G401 (cell line): ENCODE data around the gene PIGU. TPM values are rescaled to one million over a fixed set of nuclear protein-coding genes. Genes with fewer than 3 reads are reported as not detected.
"Not testable (repeated sequence)": the region's sequence is repeated elsewhere in the genome, so short reads cannot be mapped to it uniquely, and the experiment has no call there.

Experiments used
- DNase-seq: peaks from one replicate; pipeline ENCODE4 v3.0.0-alpha.2; 2015; ENCODE audit warnings: low spot score
- in situ Hi-C: cut with HindIII; loops from 2 replicates; pipeline ENCODE4 v1.10.0; 2016; ENCODE audit warnings: low sequenced_read_pairs, mixed read lengths
- total RNA-seq: library from RNA; depleted of rRNA; stranded (reverse); fragments of >200 nt; shearing (Covaris generic); gene quantifications from 2 replicates; pipeline ENCODE4 v1.2.3, GENCODE V29; 2014

The PIGU gene
- total RNA-seq, 1 experiment from 2014 or later, result 11.8 TPM

DNA sequence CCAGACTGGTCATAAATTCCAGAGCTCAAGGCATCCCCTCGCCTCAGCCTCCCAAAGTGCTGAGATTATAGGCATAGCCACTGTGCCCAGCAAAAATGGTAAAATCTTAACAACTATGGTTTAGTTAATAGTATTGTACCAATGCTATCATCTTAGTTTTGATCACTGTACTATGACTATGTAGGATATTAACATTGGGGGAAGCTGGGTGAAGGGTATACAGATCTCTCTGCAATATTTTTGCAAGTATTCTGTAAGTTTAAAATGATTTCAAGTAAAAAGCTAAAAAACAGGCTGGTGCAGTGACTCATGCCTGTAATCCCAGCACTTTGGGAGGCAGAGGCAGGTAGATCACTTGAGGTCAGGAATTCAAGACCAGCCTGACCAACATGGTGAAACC, 7.8 kb downstream of the PIGU start:
- in situ Hi-C loops, result no loop called here
- DNase-seq, result no peak

DNA sequence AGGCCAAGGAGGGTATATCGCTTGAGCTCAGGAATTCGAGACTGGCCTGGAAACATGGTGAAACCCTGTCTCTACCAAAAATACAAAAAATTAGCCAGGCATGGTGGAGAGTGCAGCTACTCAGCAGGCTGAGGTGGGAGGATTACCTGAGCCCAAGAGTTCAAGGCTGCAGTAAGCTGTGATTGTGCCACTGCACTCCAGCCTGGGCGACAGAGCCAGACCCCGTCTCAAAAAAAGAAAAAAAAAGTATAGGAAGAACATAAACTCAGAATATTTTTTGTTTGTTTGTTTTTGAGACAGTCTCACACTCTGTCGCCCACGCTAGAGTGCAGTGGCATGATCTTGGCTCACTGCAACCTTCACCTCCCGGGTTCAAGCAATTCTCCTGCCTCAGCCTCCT, 12.1 kb downstream of the PIGU start:
- in situ Hi-C loops, DNase-seq: not testable (repeated sequence)

DNA sequence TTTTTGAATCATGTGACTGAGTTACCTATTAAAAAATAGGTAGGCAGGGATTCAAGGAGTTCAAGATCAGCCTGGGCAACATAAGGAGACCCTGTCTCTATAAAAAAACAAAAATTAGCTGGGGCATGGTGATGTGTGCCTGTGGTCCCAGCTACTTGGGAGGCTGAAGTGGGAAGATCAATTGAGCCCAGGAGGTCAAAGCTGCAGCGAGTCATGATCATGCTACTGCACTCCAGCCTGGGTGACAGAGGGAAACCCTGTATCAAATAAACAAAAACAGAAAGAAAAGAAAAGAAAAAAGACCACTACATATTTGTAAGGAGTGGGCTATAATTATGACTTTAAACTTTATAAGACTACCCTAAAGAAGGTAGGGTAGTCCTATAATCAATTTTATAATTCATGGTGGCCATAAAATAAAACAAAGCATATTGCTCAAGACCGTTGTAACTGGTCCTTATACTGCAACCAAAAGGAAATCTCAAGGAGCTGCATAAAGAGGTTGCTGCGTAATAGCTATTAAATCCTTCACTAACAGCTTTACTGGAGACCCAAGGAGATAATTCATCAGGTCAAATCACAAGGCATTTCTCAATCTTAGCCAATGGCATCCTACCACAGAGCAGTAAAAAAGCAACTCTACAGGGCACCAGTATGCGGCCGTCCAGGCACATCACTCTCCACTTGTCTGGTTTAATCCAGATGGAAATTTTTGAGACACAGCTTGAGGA, 13.5 kb downstream of the PIGU start:
- no peak for DNase-seq

DNA sequence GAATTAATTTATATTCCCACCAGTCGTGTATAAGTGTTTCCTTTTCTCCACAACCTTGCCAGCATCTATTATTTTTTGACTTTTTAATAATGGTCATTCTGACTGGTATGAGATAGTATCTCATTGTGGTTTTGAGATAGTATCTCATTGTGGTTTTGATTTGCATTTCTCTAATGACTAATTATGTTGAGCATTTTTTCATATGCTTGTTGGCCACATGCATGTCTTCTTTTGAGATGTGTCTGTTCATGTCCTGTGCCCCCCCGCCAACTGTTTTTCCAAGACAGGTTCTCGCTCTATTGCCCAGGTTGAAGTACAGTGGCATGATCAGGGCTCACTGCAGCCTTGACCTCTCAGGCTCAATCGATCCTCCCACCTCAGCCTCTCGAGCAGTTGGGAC, 15.1 kb downstream of the PIGU start:
- DNase-seq, in situ Hi-C loops: not testable (repeated sequence)

More for the DNA sequence above, 13.5 kb downstream of the PIGU start:
- in situ Hi-C loops, result no loop called here

DNA sequence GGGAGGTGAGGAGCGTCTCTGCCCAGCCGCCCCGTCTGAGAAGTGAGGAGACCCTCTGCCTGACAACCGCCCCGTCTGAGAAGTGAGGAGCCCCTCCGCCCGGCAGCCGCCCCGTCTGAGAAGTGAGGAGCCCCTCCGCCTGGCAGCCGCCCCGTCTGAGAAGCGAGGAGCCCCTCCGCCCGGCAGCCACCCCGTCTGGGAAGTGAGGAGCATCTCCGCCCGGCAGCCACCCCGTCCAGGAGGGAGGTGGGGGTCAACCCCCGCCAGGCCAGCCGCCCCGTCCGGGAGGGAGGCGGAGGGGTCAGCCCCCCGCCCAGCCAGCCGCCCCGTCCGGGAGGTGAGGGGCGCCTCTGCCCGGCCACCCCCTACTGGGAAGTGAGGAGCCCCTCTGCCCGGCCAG, 18.2 kb downstream of the PIGU start:
- in situ Hi-C loops, DNase-seq: not testable (repeated sequence)

DNA sequence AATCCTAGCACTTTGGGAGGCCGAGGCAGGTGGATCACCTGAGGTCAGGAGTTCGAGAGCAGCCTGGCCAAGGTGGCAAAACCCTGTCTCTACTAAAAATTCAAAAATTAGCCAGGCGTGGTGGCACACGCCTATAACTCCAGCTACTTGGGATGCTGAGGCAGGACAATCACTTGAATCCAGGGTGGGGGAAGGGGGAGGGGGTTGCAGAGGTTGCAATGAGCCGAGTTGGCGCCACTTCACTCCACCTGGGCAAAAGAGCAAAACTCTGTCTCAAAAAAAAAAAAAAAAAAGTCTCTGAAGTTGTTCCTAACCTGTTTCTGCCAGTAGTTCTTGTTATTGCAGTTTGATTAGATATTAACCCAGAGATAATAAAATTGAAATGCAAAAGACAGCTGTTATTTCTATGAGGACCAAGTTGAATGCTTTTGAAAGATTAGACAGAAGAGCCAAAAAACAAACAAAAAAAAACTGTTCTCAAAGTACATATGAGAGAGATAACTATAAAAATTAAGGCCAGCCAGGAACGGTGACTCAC, 22.6 kb downstream of the PIGU start:
- in situ Hi-C loops, result no loop called here

DNA sequence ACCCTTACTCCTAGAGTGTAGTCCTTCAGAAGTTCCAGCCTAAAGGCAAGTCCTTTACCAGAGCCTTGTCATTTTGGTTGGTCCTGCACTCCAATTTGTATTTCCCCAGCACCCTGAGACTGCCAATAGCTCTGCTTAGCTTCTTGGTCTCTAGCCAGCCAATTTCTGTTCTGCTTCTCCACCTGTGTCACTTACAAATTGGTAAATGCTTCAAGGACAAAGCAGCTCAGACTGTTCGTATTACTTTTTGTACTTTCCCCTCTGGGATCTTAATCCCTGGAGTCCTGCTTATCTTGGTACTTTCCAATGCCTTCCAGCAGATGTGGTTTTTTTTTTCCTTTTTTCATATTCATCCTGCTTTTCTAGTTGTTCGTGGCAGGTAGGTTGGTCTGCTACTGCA, 25.7 kb downstream of the PIGU start:
- in situ Hi-C loops, result no loop called here
- no peak for DNase-seq

More for the DNA sequence above, 22.6 kb downstream of the PIGU start:
- DNase-seq, result no peak

DNA sequence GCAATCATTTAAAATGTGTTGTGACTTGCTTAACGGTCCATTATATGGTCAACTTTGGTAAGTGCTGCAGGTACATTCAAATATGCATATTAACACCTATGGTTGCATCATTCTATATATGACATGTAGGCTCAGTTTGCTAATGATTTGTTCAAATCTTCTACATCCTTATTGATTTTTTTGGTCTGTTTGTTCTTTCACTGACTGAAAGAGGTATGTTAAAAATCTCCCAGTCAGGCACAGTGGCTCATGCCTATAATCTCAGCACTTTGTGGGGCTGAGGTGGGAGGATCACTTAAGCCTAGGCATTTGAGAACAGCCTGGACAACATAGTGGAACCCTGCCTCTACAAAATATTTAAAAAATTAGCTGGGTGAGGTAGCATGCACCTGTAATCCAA, 29.2 kb downstream of the PIGU start:
- no peak for DNase-seq
- in situ Hi-C loops, result no loop called here

DNA sequence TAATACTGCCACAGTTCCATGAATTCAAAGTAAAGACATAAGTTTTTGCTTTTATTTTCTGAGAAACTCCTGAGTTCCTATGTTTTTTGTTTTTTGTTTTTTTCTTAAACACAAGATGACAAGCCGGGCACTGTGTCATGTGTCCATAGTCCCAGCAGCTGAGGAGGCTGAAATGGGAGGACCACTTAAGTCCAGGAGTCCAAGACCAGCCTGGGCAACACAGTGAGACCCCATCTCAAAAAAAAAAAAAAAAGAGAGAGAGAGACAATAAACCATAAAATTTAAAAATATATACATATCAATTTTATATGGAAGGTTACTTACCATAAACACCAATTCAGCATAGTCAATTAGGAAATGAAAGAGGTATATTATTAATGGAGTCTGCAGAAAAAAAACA, 31.9 kb downstream of the PIGU start:
- DNase-seq, result no peak
- in situ Hi-C loops, result no loop called here

DNA sequence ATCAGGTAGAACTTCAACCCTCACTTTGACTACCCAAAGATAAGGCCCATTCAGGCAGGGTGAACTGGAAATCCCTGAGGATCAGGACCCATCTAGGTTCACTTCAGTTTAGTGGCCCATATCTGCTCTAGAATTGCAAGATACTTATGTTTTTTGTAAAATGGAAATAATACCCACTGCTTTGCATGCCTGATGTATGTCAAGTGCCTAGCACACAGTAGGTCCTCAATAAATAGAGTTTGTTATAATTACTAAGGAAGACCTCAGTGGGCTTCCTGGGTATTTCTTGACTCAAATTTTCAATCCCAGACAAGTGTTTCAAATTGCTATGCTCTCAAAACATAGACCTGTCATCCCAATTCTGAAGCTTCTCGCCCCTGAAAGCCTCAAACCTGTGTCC, 32.5 kb downstream of the PIGU start:
- DNase-seq, result no peak
- in situ Hi-C loops, result no loop called here

DNA sequence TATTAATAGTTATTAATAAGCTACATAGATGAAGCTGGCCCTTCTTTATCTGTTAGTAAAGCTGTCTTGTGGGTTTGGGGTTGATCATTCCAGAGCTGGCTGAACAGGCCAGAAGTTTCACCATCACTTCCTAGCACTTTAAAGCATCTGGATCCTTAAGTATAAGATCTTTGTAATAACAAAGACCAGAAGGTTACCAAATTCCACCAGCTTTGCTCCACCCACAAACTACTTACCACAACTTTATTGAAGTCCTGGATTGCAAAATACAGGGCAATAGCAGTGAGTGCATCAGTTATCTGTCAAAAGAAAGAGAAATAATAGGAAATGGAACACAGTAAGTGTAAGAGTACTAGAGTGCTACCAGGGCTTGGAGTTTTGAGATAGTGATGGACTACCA, 33.0 kb downstream of the PIGU start:
- in situ Hi-C loops, result no loop called here
- no peak for DNase-seq

DNA sequence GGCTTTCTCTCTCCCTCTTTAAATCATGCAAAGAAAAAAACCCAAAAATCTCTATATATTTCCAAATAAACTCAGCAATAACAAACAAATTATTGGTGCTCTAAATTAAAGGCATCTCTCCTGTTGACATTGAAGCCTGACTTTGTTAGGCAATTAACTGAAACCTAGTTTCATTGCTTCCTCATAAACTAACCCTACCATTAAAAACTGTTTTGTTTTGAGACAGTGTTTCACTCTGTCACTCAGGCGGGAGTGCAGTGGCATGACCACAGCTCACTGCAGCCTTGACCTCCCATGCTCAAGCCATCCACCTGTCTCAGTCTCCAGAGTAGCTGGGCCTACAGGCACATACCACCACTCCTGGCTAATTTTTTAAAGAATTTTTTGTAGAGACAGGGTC, 34.9 kb downstream of the PIGU start:
- DNase-seq, result no peak
- in situ Hi-C loops, result no loop called here

DNA sequence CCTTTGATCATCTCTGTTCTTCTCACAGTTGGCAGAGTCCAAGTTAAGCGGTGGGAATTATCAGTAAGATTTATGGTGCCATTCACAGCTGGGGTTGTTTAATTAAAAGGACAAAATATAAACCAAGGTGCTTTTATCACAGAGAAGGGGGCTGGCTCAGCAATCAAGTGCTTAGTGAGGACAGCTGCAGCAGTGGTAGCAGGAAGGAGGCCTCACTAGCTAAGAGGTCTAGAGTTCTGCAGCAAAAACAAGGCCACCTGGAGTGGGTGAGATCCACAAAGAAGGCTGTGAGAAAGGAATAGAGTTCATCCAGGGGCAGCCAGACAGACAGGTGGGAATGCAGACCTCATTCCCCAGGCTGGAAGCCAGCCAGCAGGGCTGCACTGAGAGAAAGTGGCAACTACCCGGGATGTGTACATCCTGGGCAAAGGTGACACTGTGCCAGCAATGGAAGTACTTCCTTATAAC, 37.1 kb downstream of the PIGU start:
- DNase-seq, result peak; percentile 10
- in situ Hi-C loops, result no loop called here

DNA sequence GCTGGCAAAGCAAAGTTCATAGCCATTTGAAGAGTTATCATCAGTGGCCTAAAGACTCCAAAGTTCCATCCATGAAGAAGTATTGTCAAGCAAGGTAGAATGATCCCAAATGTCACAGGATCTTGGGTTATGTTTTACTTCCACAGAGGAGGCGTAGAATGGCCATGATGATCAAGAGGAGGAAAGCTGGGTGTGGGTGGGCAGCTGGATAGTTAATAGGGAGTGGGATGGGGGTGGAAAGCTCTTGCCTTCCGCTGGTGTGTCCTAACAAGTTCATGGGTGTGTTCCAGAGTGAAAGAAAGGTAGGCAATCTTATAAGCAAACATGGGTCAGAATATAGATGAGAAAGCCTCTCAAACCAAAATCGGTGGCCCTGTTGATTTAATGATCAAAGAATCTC, 38.4 kb downstream of the PIGU start:
- in situ Hi-C loops, result no loop called here
- no peak for DNase-seq

DNA sequence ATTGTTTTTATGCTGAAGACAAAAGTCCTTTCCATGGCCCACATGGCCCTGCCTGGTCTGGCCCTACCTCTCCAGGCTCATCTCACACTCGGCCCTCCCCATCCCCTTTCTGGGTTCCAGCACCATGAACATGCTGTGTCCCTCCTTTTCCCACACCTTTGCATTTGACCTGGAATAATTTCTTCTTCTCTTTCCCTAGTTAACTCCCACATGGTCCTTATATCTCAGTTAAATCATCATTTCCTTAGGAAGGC, 38.9 kb downstream of the PIGU start:
- in situ Hi-C loops, result no loop called here
- no peak for DNase-seq

DNA sequence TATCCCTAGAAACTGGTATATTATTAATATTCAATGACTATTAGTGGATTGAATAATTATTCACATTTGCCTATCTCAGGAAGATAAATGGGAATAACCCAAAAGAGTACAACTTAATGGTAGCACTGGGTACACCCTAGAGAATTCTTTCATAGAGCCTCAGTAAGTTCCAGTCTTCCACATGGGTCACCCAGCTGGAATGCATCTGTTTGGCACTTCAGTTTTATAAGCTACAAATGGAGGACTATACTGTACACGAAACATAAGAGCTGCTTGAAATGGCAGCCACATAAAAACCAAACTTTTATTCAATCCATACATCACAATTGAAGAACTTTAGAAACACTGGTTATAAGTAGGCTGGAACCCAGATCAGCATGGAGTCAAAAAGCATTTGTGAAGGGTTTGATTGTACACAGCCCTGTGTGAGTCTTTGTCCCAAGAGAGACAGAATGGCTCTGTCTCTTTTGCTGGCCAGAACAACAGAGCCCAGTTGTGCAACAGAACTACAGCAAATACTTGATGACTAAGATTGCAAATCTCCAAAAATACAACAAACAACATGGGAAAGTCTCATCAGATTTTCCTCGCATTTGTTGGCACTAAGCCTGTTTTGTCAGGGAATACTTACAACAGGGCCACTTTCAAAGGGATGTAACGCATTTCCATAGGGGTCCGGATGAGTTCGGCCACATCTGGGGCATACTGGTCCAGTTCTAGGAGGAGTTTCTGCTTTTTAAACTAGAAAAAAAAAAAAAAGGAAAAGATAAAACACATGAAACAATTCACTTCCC, 39.5 kb downstream of the PIGU start:
- DNase-seq, result no peak
- in situ Hi-C loops, result no loop called here

DNA sequence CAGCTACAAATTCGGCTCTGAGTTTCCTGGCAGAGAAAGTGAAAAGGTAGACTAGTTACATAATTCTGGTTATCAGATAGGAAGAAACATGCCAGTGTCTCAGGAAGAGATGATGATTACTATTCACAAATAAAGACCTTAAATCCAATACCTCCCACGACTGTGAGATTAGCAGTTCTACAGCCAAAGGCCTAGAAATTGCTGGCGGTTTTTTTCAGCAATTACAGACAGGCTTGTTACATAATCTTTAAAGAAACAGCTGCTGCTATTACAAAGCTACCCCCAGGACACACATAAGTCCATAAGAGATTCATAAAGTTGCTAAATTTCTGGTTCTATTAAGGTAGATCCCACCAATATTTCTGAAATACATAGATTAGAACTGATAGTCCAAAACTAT, 40.2 kb downstream of the PIGU start:
- in situ Hi-C loops, result no loop called here
- no peak for DNase-seq

DNA sequence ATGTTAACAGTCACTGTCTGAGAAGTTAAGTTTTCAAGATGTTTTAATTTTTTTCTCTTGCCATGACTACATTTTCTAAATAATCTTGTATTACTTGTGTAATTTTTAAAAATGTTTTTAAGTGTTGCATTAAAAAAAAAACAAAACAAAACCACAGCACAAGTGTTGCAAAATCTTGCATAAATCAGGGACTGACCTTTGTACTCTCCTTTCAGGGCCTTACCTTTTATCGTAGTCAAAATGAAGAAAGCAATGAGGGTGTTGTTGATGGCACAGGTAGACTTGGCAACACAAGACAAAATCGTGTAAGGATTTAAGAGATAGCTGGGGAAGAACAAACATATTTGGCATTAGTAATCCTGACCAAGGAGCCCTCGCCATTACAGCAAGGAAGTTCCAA, 42.5 kb downstream of the PIGU start:
- no peak for DNase-seq
- in situ Hi-C loops, result no loop called here

DNA sequence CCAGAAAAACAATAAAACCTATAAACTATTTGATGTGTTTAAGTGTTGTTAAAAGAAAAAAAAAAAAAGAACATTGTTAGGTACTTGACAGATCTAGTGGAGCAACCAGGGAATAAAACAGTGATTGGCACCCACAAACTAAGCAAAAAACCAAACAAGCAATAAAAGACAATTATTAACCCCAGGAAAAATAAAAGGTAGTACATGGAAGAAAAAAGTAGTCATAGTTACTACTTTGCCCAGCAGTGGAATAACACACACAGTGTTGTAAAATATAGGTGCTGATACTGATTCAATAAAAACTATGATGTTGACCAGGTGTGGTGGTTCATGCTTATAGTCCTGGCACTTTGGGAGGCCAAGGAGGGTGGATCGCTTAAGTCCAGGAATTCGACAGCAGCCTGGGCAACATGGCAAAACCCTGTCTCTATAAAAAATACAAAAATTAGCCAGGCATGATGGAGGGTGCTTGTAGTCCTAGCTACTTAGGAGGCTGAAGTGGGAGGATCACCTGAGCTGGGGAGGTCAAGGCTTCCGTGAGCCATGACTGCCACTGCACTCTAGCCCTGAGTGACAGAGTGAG, 43.9 kb downstream of the PIGU start:
- in situ Hi-C loops, result no loop called here

DNA sequence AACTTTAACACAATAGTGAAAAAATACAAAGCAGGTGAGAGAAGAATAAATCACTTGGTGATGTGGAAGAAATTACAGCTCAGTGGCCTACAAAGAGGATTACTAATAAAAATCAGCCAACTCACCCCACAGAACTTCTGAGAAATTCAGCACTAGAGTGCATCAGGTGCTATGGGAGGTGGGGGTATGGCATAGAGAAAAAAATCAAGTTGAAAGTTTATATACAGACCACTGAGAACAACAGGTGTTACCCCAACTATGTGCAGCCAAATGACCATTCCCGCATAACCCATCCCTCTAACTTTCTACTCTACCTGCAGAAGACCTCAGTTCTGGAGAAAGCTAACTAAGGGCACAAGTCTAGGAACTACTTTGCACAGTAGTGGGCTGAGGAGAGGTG, 47.0 kb downstream of the PIGU start:
- no peak for DNase-seq
- in situ Hi-C loops, result no loop called here

More for the DNA sequence above, 43.9 kb downstream of the PIGU start:
- DNase-seq, result no peak
